Bronchus fibroblast of lung (primary cell): Measurements from ENCODE around the gene APOC3. TPM values are rescaled to one million over a fixed set of nuclear protein-coding genes. Genes with fewer than 3 reads are reported as not detected.

Experiments
- total RNA-seq: library from RNA; depleted of rRNA; stranded (reverse); fragments of >200 nt; gene quantifications from 2 replicates; pipeline ENCODE4 v1.2.3, GENCODE V29; 2015

APOC3 gene
- total RNA-seq, result not detected in 2 replicates

DNA sequence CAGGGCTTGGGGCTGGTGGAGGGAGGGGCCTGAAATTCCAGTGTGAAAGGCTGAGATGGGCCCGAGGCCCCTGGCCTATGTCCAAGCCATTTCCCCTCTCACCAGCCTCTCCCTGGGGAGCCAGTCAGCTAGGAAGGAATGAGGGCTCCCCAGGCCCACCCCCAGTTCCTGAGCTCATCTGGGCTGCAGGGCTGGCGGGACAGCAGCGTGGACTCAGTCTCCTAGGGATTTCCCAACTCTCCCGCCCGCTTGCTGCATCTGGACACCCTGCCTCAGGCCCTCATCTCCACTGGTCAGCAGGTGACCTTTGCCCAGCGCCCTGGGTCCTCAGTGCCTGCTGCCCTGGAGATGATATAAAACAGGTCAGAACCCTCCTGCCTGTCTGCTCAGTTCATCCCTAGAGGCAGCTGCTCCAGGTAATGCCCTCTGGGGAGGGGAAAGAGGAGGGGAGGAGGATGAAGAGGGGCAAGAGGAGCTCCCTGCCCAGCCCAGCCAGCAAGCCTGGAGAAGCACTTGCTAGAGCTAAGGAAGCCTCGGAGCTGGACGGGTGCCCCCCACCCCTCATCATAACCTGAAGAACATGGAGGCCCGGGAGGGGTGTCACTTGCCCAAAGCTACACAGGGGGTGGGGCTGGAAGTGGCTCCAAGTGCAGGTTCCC lies at the start of gene APOC3:
TSS of gene APOC3 (plus strand) at position 383 of the 659 bp plus-strand sequence. CDS start 676 bp downstream, outside the sequence.

DNA sequence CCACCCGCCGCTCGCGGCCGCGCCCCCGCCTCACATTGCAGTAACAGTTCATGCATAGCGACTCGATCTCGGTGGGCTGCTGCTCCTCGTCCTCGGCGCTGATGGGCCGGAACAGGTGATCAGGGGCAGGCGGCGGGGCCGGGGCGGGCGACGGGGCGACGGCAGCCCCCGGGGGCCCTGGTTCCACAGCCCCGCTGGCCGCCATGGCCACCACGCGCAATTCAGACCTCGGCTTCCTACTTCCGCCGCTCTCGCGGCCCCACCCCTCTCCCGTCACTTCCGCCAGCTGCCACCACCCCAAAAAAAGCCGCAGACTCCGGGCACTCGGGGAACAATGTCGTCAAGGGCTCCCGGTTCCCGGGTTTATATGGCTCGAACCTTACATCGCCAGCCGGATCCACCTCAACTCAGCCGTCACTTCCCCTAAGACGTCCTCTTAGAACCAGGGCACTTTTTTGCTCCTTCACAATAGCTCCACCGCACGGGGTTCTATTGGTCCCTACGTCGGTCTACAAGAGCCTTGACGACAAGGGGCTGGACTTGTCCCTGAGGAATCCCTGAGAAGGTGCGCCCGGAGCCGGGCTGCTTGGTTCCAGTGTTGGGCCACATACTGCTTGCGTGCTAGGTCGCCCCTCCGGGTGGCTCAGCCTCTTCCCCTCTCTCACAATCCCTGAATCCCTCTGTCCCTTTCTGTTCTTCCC lies 41.8 kb upstream of the APOC3 start, which contains the start of gene ZPR1:
TSS of gene ZPR1 (minus strand) at position 238 of the 701 bp plus-strand sequence. CDS start at position 205, 33 bp downstream.

DNA sequence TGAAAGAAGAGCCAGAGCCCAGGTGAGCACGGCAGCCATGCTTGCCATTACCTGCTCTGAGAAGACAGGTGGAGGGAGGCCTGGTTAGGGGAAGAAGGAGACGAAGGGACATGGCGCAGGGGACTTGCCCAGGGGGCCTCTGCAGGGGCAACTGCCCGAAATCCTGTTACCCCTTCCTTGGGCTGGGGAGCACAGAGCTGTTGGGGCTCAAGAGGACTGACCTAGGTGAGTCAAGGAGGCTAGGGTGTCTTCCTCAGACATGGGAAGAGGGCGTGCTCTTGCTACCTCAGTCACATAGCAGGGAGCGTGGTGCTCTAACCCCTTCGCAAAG lies 37.9 kb upstream of the APOC3 start, which contains the start of gene APOA5:
TSS of gene APOA5 (minus strand) at position 67 of the 331 bp plus-strand sequence. CDS start at position 48, 19 bp downstream.

DNA sequence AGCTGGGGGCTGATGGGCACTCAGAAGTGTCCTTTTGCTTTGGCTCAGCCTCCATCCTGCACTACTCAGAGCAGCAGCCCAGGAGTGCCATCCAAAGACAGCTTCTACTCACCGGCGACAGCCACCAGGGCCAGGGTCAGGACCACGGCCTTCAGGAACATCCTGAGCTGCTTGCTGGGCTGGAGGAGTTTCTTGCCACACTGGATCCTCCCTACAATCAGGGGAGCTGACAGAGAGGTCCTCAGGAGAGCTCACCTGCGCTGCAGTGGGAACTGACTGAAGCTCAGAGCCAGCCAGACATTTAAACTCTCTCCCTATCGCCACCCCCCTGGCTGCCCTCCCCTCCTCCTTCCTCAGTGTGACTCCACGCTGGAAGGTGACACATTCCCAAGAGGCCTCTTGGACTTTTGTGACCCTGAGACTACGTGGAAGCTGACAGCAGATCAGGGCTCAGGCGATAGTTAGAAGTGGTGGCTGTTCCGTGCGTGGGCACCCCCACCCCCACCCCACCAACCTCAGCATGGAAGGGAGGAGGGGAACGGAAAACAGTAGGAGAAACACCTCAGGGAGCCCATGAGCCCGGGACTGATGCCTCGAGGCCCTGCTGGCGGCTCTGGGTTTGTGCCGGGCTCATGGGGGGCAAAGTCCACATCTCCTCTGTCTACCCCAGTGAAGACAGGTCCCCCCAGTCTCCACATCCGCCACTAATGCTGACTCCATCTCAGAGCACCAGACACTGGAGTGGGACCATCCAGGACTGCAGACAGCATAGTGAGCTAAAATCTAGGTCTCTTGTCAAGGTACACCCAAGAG lies 6.5 kb upstream of the APOC3 start, which contains the start of gene APOA4:
TSS of gene APOA4 (minus strand) at position 274 of the 813 bp plus-strand sequence. CDS start at position 161, 113 bp downstream.

DNA sequence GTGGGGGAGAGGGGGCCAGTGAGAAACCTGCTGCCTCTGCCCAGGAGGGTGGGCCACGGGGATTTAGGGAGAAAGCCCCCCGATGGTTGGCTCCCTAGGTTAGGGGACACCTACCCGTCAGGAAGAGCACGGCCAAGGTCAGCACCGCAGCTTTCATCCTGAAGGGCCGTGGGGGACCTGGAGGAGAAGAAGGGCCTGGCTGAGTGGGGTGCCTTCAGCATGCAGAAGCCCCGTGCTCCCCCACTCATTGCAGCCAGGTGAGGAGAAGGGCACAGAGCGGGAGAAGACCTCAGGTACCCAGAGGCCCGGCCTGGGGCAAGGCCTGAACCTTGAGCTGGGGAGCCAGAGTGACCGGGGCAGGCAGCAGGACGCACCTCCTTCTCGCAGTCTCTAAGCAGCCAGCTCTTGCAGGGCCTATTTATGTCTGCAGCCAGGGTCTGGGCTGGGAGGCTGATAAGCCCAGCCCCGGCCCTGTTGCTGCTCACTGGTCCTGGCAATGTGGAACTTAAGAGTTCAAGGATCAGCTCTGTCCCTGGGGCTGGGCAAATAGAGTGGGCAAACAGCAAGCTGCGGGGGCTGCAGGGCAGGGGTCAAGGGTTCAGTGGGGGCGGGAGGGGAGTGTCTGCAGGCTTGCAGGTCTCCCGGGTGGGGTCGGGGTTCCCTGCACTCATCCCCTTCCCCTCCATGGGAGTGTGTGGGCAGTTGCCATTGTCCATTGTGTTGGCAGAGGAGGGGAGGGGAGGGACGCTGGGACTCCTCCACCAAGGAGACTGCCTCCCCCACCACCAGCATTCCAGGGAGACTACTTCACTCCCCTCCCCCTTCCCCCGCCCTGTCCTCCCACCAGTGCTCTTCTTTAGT lies 7.8 kb downstream of the APOC3 start, which contains the start of gene APOA1:
TSS of gene APOA1 (minus strand) at position 392 of the 861 bp plus-strand sequence. CDS start at position 157, 235 bp downstream.

Other genes with a start within 250 kb of the APOC3 start
- 12.0 and 16.5 TPM in 2 replicates for gene BUD13, start 56.9 kb upstream of the APOC3 start, total RNA-seq
- gene ZPR1, start 41.9 kb upstream of the APOC3 start, total RNA-seq, result 39.8 and 40.6 TPM in 2 replicates
- not detected in 2 replicates for gene APOA5, start 38.0 kb upstream of the APOC3 start, total RNA-seq
- gene APOA4, start 6.6 kb upstream of the APOC3 start, total RNA-seq, result not detected in 2 replicates
- not detected in 2 replicates for gene APOA1, start 7.7 kb downstream of the APOC3 start, total RNA-seq